Gastrocnemius medialis (tissue), 4 donors: Measurements from ENCODE around the gene KCNG4.

Source experiments
- POLR2A ChIP-seq, 2 donors: fragments of 450-650 bp; IDR thresholded peaks; one replicate each; pipeline ENCODE4 v1.6.1; 2017; ENCODE audit warnings: antibody characterized with exemption in 2 of 2, mild to moderate bottlenecking in 2 of 2, moderate library complexity in 2 of 2
- TF ChIP-seq, protein P1 (sequence below), 5 experiments: fragments of 450-650 bp in 3 of 5; fragments of 200-600 bp in 2 of 5; sonication (generic) in 2 of 5; IDR thresholded peaks in 4 of 5; conservative IDR thresholded peaks in 1 of 5; 1 replicate in 4 of 5; 2 replicates in 1 of 5; pipeline ENCODE4 v1.5.1; 2016 to 2019; ENCODE audit warnings: antibody characterized with exemption in 5 of 5, mild to moderate bottlenecking in 3 of 5, moderate library complexity in 3 of 5

- TF ChIP-seq, protein P1, sequence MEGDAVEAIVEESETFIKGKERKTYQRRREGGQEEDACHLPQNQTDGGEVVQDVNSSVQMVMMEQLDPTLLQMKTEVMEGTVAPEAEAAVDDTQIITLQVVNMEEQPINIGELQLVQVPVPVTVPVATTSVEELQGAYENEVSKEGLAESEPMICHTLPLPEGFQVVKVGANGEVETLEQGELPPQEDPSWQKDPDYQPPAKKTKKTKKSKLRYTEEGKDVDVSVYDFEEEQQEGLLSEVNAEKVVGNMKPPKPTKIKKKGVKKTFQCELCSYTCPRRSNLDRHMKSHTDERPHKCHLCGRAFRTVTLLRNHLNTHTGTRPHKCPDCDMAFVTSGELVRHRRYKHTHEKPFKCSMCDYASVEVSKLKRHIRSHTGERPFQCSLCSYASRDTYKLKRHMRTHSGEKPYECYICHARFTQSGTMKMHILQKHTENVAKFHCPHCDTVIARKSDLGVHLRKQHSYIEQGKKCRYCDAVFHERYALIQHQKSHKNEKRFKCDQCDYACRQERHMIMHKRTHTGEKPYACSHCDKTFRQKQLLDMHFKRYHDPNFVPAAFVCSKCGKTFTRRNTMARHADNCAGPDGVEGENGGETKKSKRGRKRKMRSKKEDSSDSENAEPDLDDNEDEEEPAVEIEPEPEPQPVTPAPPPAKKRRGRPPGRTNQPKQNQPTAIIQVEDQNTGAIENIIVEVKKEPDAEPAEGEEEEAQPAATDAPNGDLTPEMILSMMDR (IDR thresholded peaks at IDR 0.05 in 4 of 5, conservative IDR thresholded peaks at IDR 0.05 in 1 of 5) = no peak
- no peak for TF ChIP-seq POLR2A (IDR thresholded peaks at IDR 0.05)
Measured at GRCh38 chr16:84236671-84237070, 3.1 kb downstream of the KCNG4 start.
